Measurements from ENCODE around the gene TMEM117. TPM values are rescaled to one million over a fixed set of nuclear protein-coding genes. Genes with fewer than 3 reads are reported as not detected.

TMEM117 gene
- total RNA-seq (2021) = 5.9 and 8.5 TPM in 2 replicates
- Bru-seq, nascent RNA = percentile 61 among the genes with signal in this experiment
- percentile 64 among the genes with signal in this experiment for BruChase-seq, experiment 1, labeled RNA remaining after a 2-hour chase
- BruChase-seq, experiment 2, labeled RNA remaining after a 6-hour chase = percentile 57 among the genes with signal in this experiment
- long read RNA-seq, transcript TMEM117-201 (8 exons, 2,758 nt) = major isoform, 8 of 15 reads
- long read RNA-seq, partial matches to known transcripts = 0 of 15 reads
- long read RNA-seq, other reads (novel, unspliced or antisense) = 5 of 15 reads

DNA sequence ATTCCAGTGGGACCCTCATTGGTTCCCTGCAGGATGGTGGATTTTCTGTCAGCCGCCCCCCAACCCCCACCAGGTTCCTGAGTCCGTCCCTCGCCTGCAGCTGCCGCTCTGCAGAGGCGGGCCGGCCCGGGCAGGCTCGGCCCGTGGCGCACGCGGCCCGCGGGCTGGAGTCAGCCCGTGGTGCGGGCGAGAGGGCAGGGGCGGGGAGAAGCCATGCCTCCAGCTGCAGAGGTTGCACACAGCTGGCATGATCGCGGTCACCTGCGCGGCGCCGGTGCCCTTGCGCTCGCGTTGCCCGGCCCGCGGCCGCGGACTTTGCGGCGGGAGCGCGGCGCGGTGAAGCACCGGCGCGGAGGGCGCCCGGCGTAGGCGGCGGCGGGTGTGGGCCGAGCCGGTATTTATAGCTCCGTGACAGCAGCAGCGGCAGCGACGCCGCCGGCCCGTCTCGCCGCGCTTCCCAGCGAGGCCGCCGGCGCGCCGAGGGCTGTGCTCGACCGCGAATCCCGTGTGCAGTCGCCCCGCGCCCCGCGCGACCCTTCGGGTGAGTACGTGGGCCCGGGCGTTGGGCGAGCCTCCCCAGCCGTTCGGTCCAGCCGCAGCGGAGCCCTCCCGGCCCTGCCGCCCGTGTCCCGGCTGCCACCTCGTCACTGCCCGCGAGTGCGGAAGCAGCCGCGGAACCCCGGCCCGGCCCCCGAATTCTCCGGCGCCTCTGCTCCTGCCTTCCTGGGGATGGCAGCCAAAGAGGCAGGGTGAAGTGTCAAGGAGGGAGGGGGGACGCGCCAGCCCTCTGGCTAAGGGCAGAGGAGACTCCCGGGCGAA, at the start of gene TMEM117:
Gene TMEM117 (plus strand): TSS at position 426 of the 819 bp plus-strand sequence.
- peak within 1 kb of the TSS; percentile 90 for H3K27ac ChIP-seq (ENCODE audit: low read depth, low read length, poor library complexity, severe bottlenecking)
- ChIA-PET POLR2A (ENCODE audit: low non-redundant PET) (interaction anchor here (0.6 kb wide), 1 partner anchor 27 kb away, joined by 9 read pairs; no protein-coding TSS in a partner anchor), CTCF (no interaction called here)
- H3K27me3 ChIP-seq (replicated peaks; ENCODE audit: insufficient read depth, low read depth, low read length, poor library complexity) = no peaks in the 10 kb centered on the region
- no peaks in the 10 kb centered on the region for H3K9me3 ChIP-seq (ENCODE audit: low read depth, low read length, poor library complexity, severe bottlenecking)
- peak within 1 kb of the TSS; percentile 72 for H3K4me3 ChIP-seq (ENCODE audit: low read depth, low read length, poor library complexity, severe bottlenecking)
- BruUV-seq (replicated peaks) = no TSS peak
- peaks cover 15% of the 10 kb centered on the region for H3K4me1 ChIP-seq (ENCODE audit: insufficient read depth, low read length, poor library complexity, severe bottlenecking)
- intact Hi-C loops (cut with micrococcal nuclease; ENCODE audit: unreplicated experiment) = no loop called here
- no peaks in the 10 kb centered on the region for H3K36me3 ChIP-seq (ENCODE audit: insufficient read depth, low read length, poor library complexity, severe bottlenecking)
- DNase-seq (ENCODE audit: low spot score) = peak; percentile 60
- TF ChIP-seq, protein P1, sequence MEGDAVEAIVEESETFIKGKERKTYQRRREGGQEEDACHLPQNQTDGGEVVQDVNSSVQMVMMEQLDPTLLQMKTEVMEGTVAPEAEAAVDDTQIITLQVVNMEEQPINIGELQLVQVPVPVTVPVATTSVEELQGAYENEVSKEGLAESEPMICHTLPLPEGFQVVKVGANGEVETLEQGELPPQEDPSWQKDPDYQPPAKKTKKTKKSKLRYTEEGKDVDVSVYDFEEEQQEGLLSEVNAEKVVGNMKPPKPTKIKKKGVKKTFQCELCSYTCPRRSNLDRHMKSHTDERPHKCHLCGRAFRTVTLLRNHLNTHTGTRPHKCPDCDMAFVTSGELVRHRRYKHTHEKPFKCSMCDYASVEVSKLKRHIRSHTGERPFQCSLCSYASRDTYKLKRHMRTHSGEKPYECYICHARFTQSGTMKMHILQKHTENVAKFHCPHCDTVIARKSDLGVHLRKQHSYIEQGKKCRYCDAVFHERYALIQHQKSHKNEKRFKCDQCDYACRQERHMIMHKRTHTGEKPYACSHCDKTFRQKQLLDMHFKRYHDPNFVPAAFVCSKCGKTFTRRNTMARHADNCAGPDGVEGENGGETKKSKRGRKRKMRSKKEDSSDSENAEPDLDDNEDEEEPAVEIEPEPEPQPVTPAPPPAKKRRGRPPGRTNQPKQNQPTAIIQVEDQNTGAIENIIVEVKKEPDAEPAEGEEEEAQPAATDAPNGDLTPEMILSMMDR (conservative IDR thresholded peaks at IDR 0.05; ENCODE audit: low read depth, low read length) = no peak
- no peak for TF ChIP-seq EZH2 (IDR thresholded peaks at IDR 0.05; ENCODE audit: borderline replicate concordance, low read depth, low read length, poor library complexity, severe bottlenecking)

- H3K4me1 ChIP-seq (ENCODE audit: insufficient read depth, low read length, poor library complexity, severe bottlenecking) = no peaks in the 10 kb centered on the region
- intact Hi-C loops (cut with micrococcal nuclease; ENCODE audit: unreplicated experiment) = no loop called here
- BruUV-seq (replicated peaks) = TSS peak; percentile 47
- no peak for DNase-seq (ENCODE audit: low spot score)
- peaks cover 3% of the 10 kb centered on the region for H3K36me3 ChIP-seq (ENCODE audit: insufficient read depth, low read length, poor library complexity, severe bottlenecking)
- TF ChIP-seq EZH2 (IDR thresholded peaks at IDR 0.05; ENCODE audit: borderline replicate concordance, low read depth, low read length, poor library complexity, severe bottlenecking) = no peak
- TF ChIP-seq, protein P1 (conservative IDR thresholded peaks at IDR 0.05; ENCODE audit: low read depth, low read length) = no peak
- ChIA-PET CTCF (no interaction called here), POLR2A (ENCODE audit: low non-redundant PET) (no interaction called here)
- no peaks in the 10 kb centered on the region for H3K27me3 ChIP-seq (replicated peaks; ENCODE audit: insufficient read depth, low read depth, low read length, poor library complexity)
- no peak overlapping the region for H3K27ac ChIP-seq (ENCODE audit: low read depth, low read length, poor library complexity, severe bottlenecking)
- H3K4me3 ChIP-seq (ENCODE audit: low read depth, low read length, poor library complexity, severe bottlenecking) = no peak overlapping the region
- H3K9me3 ChIP-seq (ENCODE audit: low read depth, low read length, poor library complexity, severe bottlenecking) = no peaks in the 10 kb centered on the region
Observed at GRCh38 chr12:43786899-43787693, 48.8 kb upstream of the TMEM117 start.

DNA sequence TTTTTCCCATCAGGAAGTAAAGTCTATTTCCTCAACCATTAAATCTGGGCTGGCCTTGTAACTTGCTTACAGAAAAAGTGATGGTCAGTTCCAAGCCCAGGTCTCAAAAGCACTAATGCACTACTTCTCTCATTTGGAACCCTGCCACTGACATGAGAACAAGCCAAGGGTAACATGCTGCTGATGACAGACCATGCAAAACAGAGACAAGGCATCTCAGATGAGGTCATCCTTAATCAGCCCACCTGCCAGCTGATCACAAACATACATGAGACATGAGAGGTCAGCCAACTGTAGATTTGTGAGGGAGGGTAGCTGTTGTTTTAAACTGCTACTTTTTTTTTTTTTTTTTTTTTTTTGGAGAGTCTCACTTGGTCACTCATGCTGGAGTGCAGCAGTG, 45.9 kb upstream of the TMEM117 start:
- H3K36me3 ChIP-seq (ENCODE audit: insufficient read depth, low read length, poor library complexity, severe bottlenecking) = peaks cover under 1% of the 10 kb centered on the region
- H3K27me3 ChIP-seq (replicated peaks; ENCODE audit: insufficient read depth, low read depth, low read length, poor library complexity) = no peaks in the 10 kb centered on the region
- H3K27ac ChIP-seq (ENCODE audit: low read depth, low read length, poor library complexity, severe bottlenecking) = no peak overlapping the region
- CTCF ChIA-PET = no interaction called here
- no peak overlapping the region for H3K4me3 ChIP-seq (ENCODE audit: low read depth, low read length, poor library complexity, severe bottlenecking)
- H3K9me3 ChIP-seq (ENCODE audit: low read depth, low read length, poor library complexity, severe bottlenecking) = no peaks in the 10 kb centered on the region
- TF ChIP-seq, protein P1 (conservative IDR thresholded peaks at IDR 0.05; ENCODE audit: low read depth, low read length) = no peak
- TF ChIP-seq EZH2 (IDR thresholded peaks at IDR 0.05; ENCODE audit: borderline replicate concordance, low read depth, low read length, poor library complexity, severe bottlenecking) = no peak
- no TSS peak for BruUV-seq (replicated peaks)
- intact Hi-C loops (cut with micrococcal nuclease; ENCODE audit: unreplicated experiment) = no loop called here
- peak; percentile 2 for DNase-seq (ENCODE audit: low spot score)
- POLR2A ChIA-PET (ENCODE audit: low non-redundant PET) = no interaction called here
- no peaks in the 10 kb centered on the region for H3K4me1 ChIP-seq (ENCODE audit: insufficient read depth, low read length, poor library complexity, severe bottlenecking)

Data from A673 (cell line).